SK-N-SH treated with all-trans-retinoic acid at 6 μM for 48 hours (cell line): ENCODE measurements around the gene ECE1.

Experiments
- ATAC-seq: fragments of 200-7000 bp; cut with Tn5 transposase; 3 replicates; pipeline ENCODE4 v1.9.1; 2020; ENCODE audit warnings: mild to moderate bottlenecking, moderate library complexity
- ARNTL ChIP-seq: fragments of 450-650 bp; formaldehyde crosslinking; IDR thresholded peaks from 2 replicates; pipeline ENCODE4 v1.5.0; 2020; ENCODE audit warnings: low read depth, mild to moderate bottlenecking, moderate library complexity, borderline replicate concordance
- CREB5 ChIP-seq: fragments of 250-450 bp; sonication (Bioruptor Pico); IDR thresholded peaks from 2 replicates; pipeline ENCODE4 v1.5.1; 2020; ENCODE audit warnings: low read depth, mild to moderate bottlenecking, moderate library complexity
- CSDC2 ChIP-seq: fragments of 250-450 bp; sonication (Bioruptor Pico); IDR thresholded peaks from 2 replicates; pipeline ENCODE4 v1.5.0; 2020; ENCODE audit warnings: mild to moderate bottlenecking, moderate library complexity
- CSRNP3 ChIP-seq: fragments of 250-450 bp; sonication (Bioruptor Pico); IDR thresholded peaks from 2 replicates; pipeline ENCODE4 v1.5.1; 2021; ENCODE audit warnings: mild to moderate bottlenecking, moderate library complexity
- ESRRG ChIP-seq: fragments of 250-450 bp; sonication (Bioruptor Pico); IDR thresholded peaks from 2 replicates; pipeline ENCODE4 v1.6.1; 2021; ENCODE audit warnings: mild to moderate bottlenecking
- GLIS3 ChIP-seq: fragments of 250-450 bp; sonication (Bioruptor Pico); IDR thresholded peaks from 2 replicates; pipeline ENCODE4 v1.5.0; 2020; ENCODE audit warnings: mild to moderate bottlenecking, moderate library complexity
- ISL1 ChIP-seq: fragments of 250-450 bp; sonication (Bioruptor Pico); IDR thresholded peaks from 2 replicates; pipeline ENCODE4 v2.1.2; 2022; ENCODE audit warnings: mild to moderate bottlenecking, moderate library complexity
- OSR1 ChIP-seq: fragments of 250-450 bp; sonication (Bioruptor Pico); IDR thresholded peaks from 2 replicates; pipeline ENCODE4 v1.8.0; 2022; ENCODE audit warnings: moderate library complexity, mild to moderate bottlenecking, inconsistent platforms
- PATZ1 ChIP-seq: fragments of 250-450 bp; sonication (Bioruptor Pico); IDR thresholded peaks from 2 replicates; pipeline ENCODE4 v1.8.0; 2020; ENCODE audit warnings: mild to moderate bottlenecking, moderate library complexity, borderline replicate concordance
- POU6F1 ChIP-seq: fragments of 250-450 bp; sonication (Bioruptor Pico); IDR thresholded peaks from 2 replicates; pipeline ENCODE4 v1.8.0; 2021; ENCODE audit warnings: low read depth, mild to moderate bottlenecking, moderate library complexity, borderline replicate concordance
- PPARA ChIP-seq: fragments of 250-450 bp; sonication (Bioruptor Pico); IDR thresholded peaks from 2 replicates; pipeline ENCODE4 v1.5.0; 2020; ENCODE audit warnings: mild to moderate bottlenecking, borderline replicate concordance
- RARB ChIP-seq: fragments of 250-450 bp; sonication (Bioruptor Pico); IDR thresholded peaks from 2 replicates; pipeline ENCODE4 v1.8.0; 2021; ENCODE audit warnings: mild to moderate bottlenecking, moderate library complexity
- SNAI2 ChIP-seq: fragments of 250-450 bp; sonication (Bioruptor Pico); IDR thresholded peaks from 2 replicates; pipeline ENCODE4 v1.5.0; 2020; ENCODE audit warnings: mild to moderate bottlenecking, moderate library complexity
- TCF4 ChIP-seq: fragments of 250-450 bp; sonication (Bioruptor Pico); IDR thresholded peaks from 2 replicates; pipeline ENCODE4 v1.8.0; 2021; ENCODE audit warnings: mild to moderate bottlenecking, moderate library complexity, borderline replicate concordance
- TOX ChIP-seq: fragments of 250-450 bp; sonication (Bioruptor Pico); IDR thresholded peaks from 2 replicates; pipeline ENCODE4 v1.8.0; 2021; ENCODE audit warnings: mild to moderate bottlenecking, moderate library complexity, borderline replicate concordance
- ZFP3 ChIP-seq: fragments of 250-450 bp; sonication (Bioruptor Pico); IDR thresholded peaks from 2 replicates; pipeline ENCODE4 v1.5.0; 2020; ENCODE audit warnings: mild to moderate bottlenecking, moderate library complexity
- ZFP30 ChIP-seq: fragments of 450-650 bp; formaldehyde crosslinking; IDR thresholded peaks from 2 replicates; pipeline ENCODE4 v1.5.0; 2022; ENCODE audit warnings: mild to moderate bottlenecking, moderate library complexity
- ZNF565 ChIP-seq: fragments of 450-650 bp; formaldehyde crosslinking; conservative IDR thresholded peaks from 2 replicates; pipeline ENCODE4 v1.5.0; 2020; ENCODE audit warnings: low read depth, mild to moderate bottlenecking, moderate library complexity
- ZNF70 ChIP-seq: fragments of 450-650 bp; formaldehyde crosslinking; IDR thresholded peaks from 2 replicates; pipeline ENCODE4 v1.5.0; 2020; ENCODE audit warnings: mild to moderate bottlenecking, moderate library complexity
- ZNF8 ChIP-seq: fragments of 450-650 bp; formaldehyde crosslinking; IDR thresholded peaks from 2 replicates; pipeline ENCODE4 v1.5.0; 2020; ENCODE audit warnings: mild to moderate bottlenecking, moderate library complexity
- TF ChIP-seq, protein P1 (sequence below): fragments of 250-450 bp; sonication (Bioruptor Pico); IDR thresholded peaks from 2 replicates; pipeline ENCODE4 v1.5.0; 2020; ENCODE audit warnings: mild to moderate bottlenecking, moderate library complexity

ECE1 gene

GRCh38 chr1:21333824-21334213 is 43.6 kb upstream of the ECE1 start:
- no peak for ATAC-seq
- TF ChIP-seq OSR1 (no peak), GLIS3 (CRISPR knock-in tag) (no peak), PPARA (CRISPR knock-in tag) (no peak), TCF4 (CRISPR knock-in tag) (no peak), RARB (CRISPR knock-in tag) (no peak), ZNF565 (no peak), ZNF70 (no peak), ARNTL (no peak)
- TF ChIP-seq, protein P1, sequence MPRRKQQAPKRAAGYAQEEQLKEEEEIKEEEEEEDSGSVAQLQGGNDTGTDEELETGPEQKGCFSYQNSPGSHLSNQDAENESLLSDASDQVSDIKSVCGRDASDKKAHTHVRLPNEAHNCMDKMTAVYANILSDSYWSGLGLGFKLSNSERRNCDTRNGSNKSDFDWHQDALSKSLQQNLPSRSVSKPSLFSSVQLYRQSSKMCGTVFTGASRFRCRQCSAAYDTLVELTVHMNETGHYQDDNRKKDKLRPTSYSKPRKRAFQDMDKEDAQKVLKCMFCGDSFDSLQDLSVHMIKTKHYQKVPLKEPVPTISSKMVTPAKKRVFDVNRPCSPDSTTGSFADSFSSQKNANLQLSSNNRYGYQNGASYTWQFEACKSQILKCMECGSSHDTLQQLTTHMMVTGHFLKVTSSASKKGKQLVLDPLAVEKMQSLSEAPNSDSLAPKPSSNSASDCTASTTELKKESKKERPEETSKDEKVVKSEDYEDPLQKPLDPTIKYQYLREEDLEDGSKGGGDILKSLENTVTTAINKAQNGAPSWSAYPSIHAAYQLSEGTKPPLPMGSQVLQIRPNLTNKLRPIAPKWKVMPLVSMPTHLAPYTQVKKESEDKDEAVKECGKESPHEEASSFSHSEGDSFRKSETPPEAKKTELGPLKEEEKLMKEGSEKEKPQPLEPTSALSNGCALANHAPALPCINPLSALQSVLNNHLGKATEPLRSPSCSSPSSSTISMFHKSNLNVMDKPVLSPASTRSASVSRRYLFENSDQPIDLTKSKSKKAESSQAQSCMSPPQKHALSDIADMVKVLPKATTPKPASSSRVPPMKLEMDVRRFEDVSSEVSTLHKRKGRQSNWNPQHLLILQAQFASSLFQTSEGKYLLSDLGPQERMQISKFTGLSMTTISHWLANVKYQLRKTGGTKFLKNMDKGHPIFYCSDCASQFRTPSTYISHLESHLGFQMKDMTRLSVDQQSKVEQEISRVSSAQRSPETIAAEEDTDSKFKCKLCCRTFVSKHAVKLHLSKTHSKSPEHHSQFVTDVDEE (CRISPR knock-in tag) = no peak

DNA sequence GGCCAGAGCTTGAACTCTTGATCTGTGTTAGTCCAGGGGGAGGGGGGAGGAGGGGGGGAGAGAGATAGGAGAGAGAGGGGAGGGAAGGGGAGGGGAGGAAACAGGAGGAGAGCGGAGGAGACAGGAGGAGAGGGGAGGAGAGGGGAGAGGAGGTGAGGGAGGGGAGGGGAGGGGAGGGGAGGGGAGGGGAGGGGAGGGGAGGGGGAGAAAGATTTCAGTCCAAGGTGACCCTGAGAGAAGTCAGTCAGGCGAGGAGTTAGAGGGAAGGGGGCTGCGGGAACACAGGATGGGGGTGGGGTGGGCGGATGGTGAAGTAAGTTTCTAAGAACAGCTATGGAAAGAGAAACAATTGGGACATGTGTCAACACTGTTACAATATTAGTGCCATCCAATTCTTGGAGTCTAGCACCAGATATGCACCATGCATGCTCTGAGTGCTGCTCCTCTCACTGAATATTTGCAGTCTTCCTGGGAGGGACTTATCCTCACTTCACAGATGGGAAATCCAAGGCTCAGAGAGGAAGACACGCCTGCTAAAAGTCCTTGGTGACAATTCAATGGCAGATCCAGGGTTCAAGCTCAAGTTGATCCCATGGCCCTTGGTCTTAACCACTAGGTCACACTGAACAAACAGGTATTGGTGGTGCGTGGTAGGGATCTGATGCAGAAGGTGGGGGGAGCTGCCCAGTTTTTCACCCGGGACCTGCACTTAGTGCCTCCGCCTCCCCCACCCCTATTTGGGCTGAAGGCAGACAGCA is 42.5 kb upstream of the ECE1 start:
- no peak for ATAC-seq
- TF ChIP-seq ESRRG (CRISPR knock-in tag) (no peak), PPARA (CRISPR knock-in tag) (no peak), ISL1 (CRISPR knock-in tag) (no peak), ZNF70 (no peak), CREB5 (CRISPR knock-in tag) (no peak), POU6F1 (CRISPR knock-in tag) (no peak), ZFP3 (CRISPR knock-in tag) (no peak), CSRNP3 (CRISPR knock-in tag) (no peak), ZNF8 (CRISPR knock-in tag) (no peak), RARB (CRISPR knock-in tag) (no peak), OSR1 (no peak), SNAI2 (CRISPR knock-in tag) (no peak), TCF4 (CRISPR knock-in tag) (no peak), CSDC2 (CRISPR knock-in tag) (no peak)

DNA sequence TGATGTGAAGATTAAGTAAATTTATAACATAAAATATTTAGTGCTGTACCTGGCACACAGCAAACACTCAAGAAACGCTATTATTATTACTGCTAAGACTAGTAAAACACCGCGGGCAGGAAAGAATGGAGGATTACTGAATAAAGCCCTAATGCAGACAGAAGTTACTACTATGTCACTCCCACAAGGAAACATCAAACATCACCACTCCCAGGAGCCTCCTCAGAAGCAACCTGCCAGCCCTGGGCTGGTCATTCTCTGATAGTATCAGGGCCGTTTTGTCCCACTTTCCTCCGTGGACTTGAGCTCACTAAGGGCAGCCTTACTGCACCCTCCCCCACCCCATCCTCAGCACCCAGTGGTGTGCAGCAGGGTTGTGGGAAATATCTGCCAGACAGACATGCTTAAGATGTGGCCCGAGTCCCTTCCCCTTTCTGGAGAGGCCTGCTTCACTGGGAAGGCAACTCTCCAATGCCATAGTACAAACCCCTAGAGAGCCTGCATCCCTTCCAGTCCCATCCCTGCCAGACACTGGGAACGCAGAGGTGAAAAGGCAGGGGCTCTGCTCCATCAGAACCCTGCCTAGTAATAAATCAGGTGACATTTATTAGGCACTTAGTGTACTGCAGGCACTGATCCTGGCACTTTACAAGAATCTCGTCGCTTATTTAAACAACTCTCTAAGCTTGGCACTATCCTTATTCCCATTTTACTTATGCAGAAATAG is 41.7 kb upstream of the ECE1 start:
- ATAC-seq = no peak
- no peak for TF ChIP-seq PATZ1
- TF ChIP-seq, protein P1 (CRISPR knock-in tag) = no peak
- no peak for TF ChIP-seq ARNTL
- TF ChIP-seq ZFP30 = no peak
- TF ChIP-seq ISL1 (CRISPR knock-in tag) = no peak
- TF ChIP-seq SNAI2 (CRISPR knock-in tag) = no peak
- no peak for TF ChIP-seq ZNF70
- no peak for TF ChIP-seq POU6F1 (CRISPR knock-in tag)
- TF ChIP-seq GLIS3 (CRISPR knock-in tag) = no peak
- TF ChIP-seq ZFP3 (CRISPR knock-in tag) = no peak
- TF ChIP-seq OSR1 = no peak
- no peak for TF ChIP-seq TOX (CRISPR knock-in tag)
- no peak for TF ChIP-seq TCF4 (CRISPR knock-in tag)
